Measurements from ENCODE around the gene CLDN2.

DNA sequence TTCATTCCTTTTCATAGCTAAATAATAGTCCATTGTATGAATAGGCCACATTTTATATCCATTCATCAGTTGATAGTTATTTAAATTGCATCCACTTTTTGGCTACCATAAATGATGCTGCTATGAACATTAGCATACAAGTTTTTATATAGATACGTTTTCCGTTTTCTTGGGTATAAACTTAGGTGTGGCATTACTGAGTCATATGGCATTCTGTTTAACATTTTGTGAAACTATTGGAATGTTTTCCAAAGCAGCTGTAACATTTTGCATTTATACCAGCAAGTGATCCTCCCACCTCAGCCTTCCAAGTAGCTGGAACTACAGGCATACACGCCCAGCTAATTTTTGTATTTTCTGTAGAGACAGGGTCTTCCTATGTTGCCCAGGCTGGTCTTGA, 26.3 kb downstream of the CLDN2 start:
- TF ChIP-seq, protein P1, sequence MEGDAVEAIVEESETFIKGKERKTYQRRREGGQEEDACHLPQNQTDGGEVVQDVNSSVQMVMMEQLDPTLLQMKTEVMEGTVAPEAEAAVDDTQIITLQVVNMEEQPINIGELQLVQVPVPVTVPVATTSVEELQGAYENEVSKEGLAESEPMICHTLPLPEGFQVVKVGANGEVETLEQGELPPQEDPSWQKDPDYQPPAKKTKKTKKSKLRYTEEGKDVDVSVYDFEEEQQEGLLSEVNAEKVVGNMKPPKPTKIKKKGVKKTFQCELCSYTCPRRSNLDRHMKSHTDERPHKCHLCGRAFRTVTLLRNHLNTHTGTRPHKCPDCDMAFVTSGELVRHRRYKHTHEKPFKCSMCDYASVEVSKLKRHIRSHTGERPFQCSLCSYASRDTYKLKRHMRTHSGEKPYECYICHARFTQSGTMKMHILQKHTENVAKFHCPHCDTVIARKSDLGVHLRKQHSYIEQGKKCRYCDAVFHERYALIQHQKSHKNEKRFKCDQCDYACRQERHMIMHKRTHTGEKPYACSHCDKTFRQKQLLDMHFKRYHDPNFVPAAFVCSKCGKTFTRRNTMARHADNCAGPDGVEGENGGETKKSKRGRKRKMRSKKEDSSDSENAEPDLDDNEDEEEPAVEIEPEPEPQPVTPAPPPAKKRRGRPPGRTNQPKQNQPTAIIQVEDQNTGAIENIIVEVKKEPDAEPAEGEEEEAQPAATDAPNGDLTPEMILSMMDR (conservative IDR thresholded peaks at IDR 0.05; ENCODE audit: low read depth, low read length), result no peak
- TF ChIP-seq EZH2 (IDR thresholded peaks at IDR 0.05; ENCODE audit: borderline replicate concordance, low read depth, low read length, poor library complexity, severe bottlenecking), result no peak

All from A673 (cell line).